GM06990 (cell line): ENCODE results near the gene TMCC1.

Source experiments
- DNase-seq: peaks from one replicate; pipeline ENCODE4 v3.0.0-alpha.2; 2011; ENCODE audit not compliant: insufficient read length; ENCODE audit errors: extremely low read depth
- H3K27me3 ChIP-seq: replicated peaks from 2 replicates; pipeline ENCODE4 v1.6.0; 2011; ENCODE audit warnings: low read length; ENCODE audit not compliant: control insufficient read depth, insufficient read depth
- H3K36me3 ChIP-seq: 2 replicates; pipeline ENCODE4 v1.5.1; 2011; ENCODE audit warnings: low read length; ENCODE audit not compliant: control insufficient read depth, insufficient read depth
- H3K4me3 ChIP-seq: replicated peaks from 2 replicates; pipeline ENCODE4 v1.5.1; 2011; ENCODE audit warnings: low read depth, mild to moderate bottlenecking, control low read depth, low read length
- TF ChIP-seq, protein P1 (sequence below): IDR thresholded peaks from 2 replicates; pipeline ENCODE4 v1.5.1; 2011; ENCODE audit warnings: low read length, control low read depth, mild to moderate bottlenecking, inconsistent platforms; ENCODE audit not compliant: insufficient read depth, poor library complexity, severe bottlenecking

TMCC1 gene

DNA sequence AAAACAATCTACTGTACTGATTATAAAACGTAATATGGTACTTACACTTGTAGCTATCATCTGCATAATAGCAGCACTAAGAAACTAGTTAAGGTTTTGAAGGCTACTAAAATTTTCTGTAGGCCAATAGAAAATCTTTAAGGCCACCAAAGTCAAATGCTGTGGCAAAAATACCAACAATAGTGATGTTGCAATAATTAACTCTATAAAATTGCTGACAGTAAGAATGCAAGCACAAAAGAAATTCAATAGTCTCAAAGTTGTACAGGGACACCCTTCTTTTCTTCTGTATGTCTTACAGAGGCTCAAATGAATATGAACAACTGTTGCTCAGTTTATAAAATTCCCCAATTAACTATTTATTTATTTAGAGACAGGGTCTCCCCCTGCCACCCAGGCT is 62.0 kb downstream of the TMCC1 start:
- Histone ChIP-seq H3K27me3 (no peaks in the 10 kb centered on the region), H3K4me3 (no peak overlapping the region), H3K36me3 (no peaks in the 10 kb centered on the region)
- TF ChIP-seq, protein P1, sequence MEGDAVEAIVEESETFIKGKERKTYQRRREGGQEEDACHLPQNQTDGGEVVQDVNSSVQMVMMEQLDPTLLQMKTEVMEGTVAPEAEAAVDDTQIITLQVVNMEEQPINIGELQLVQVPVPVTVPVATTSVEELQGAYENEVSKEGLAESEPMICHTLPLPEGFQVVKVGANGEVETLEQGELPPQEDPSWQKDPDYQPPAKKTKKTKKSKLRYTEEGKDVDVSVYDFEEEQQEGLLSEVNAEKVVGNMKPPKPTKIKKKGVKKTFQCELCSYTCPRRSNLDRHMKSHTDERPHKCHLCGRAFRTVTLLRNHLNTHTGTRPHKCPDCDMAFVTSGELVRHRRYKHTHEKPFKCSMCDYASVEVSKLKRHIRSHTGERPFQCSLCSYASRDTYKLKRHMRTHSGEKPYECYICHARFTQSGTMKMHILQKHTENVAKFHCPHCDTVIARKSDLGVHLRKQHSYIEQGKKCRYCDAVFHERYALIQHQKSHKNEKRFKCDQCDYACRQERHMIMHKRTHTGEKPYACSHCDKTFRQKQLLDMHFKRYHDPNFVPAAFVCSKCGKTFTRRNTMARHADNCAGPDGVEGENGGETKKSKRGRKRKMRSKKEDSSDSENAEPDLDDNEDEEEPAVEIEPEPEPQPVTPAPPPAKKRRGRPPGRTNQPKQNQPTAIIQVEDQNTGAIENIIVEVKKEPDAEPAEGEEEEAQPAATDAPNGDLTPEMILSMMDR, result no peak
- DNase-seq, result no peak

DNA sequence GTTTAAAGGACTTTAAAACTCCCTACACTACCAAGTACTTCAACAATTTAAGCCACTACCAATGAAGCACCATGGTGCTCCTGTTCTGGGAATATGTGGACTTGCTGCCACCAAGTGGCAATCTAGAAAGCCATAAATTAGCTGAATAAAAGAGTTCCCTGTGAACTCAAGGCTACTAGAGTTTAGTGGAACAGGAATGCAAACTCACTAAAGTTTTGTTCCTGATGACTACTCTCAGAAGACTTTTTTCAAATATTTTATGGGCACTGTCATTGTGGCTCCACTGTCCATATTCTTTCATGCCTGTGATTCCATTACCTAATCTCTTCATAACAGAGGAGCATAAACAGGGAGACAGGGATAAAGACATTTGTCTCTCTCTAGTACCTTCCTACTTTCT is 63.9 kb downstream of the TMCC1 start:
- DNase-seq, result no peak
- no peaks in the 10 kb centered on the region for H3K36me3 ChIP-seq
- TF ChIP-seq, protein P1, result peak; percentile 50
- no peak overlapping the region for H3K4me3 ChIP-seq
- H3K27me3 ChIP-seq, result no peaks in the 10 kb centered on the region

DNA sequence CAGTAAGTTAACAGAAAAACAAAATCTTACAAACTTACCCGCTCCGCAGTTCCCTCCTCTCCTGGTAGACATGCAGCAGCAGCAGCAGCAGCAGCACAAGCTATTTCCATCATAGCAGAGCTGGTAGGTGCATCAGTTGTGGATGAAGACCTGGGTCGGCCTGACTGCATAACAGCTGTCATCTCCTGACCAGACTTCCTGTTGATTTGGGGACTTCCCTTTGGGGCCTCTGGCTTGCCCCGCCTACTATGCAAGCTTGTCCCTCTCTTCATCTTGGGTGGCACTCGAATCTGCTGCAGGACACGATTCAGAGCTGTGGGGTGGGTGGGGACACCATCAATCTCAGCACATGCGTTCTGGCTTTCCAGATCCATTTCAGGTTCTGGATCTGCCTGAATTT is 65.7 kb downstream of the TMCC1 start:
- Histone ChIP-seq H3K27me3 (no peaks in the 10 kb centered on the region), H3K4me3 (no peak overlapping the region; the same call in 1 of the 2 replicates), H3K36me3 (no peaks in the 10 kb centered on the region)
- DNase-seq, result peak; percentile 29
- TF ChIP-seq, protein P1, result no peak

DNA sequence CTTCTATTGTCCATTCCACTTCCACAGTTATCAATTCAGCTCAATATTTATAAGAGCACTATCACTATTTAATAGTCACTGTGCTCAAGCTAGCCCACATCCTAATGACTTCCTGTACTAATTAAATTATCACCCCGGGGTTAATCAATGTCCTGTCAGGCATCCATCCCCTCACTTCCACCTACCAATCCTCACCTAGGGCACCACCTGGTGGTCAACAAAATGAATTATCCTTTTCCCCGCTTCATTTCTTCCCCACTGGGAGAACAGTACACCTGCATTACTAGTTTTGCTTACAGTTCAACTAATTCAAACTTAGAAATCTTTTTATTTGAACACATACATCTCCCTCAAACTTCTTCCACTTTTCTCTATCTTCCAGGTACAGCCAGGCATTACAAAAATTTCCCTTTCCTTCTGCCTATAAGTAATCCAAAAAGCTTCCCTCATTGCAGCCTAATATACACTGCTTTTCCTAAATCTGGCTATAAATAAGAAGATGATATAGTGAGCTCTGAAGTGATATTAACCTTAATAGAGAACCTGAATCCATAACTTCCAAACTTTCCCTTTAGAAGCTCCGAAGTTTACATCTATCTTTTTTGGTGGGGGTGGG is 68.5 kb downstream of the TMCC1 start:
- H3K4me3 ChIP-seq, result no peak overlapping the region
- DNase-seq, result no peak
- no peaks in the 10 kb centered on the region for H3K36me3 ChIP-seq
- no peaks in the 10 kb centered on the region for H3K27me3 ChIP-seq
- TF ChIP-seq, protein P1, result peak; percentile 59

DNA sequence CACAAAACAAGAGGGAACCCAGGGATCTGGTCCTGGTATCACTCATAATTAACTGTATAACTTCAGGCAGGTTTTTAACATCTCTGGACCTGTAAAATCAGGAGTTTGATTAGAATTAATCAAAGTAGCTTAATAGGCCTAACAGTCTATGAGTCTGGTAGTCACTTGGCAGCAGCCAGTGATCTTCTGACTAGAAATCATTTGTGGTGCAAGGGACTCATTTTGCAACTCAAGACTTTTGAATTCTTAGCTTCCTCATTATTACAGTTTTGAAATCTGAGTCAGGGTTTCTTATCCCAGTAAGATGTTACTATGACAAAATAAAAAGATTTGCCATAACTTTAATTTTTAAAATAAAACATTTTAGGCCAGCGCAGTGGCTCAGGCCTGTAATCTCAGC is 70.8 kb downstream of the TMCC1 start:
- TF ChIP-seq, protein P1, result no peak
- DNase-seq, result no peak
- no peaks in the 10 kb centered on the region for H3K27me3 ChIP-seq
- H3K4me3 ChIP-seq, result no peak overlapping the region
- H3K36me3 ChIP-seq, result no peaks in the 10 kb centered on the region

DNA sequence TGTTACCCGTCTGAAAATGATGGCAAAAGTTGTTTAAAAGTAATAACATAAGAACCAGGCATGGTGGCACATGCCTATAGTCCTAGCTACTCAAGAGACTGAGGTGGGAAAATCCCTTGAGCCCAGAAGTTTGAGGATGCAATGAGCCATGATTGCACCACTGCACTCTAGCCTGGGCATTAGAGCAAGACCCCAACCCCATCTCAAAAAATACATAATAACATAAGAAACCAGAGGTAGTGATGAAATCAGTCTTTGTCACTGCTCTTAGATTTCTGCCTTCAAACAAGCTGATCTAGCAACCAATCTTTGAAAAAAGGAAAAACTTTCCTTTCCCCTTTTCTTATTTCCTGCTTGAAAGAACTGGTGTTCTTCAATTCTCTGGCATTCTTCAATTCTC is 71.3 kb downstream of the TMCC1 start:
- TF ChIP-seq, protein P1, result no peak
- no peak overlapping the region for H3K4me3 ChIP-seq
- no peaks in the 10 kb centered on the region for H3K27me3 ChIP-seq
- no peaks in the 10 kb centered on the region for H3K36me3 ChIP-seq
- DNase-seq, result no peak
